ENCODE data around the gene CHD5. TPM values are rescaled to one million over a fixed set of nuclear protein-coding genes. Genes with fewer than 3 reads are reported as not detected.

CHD5 gene
- polyA plus RNA-seq, 1 donor (not counting 4 experiments of a cell fraction or from before 2014, with no cell fraction given), result 0.07 TPM

- dilution Hi-C loops (cut with MboI; ENCODE audit: extremely low pct_ligation_motif_present, low sequenced_read_pairs), result no loop called here
- Histone ChIP-seq H3K4me3 (ENCODE audit: control insufficient read depth in 2 of 3, extremely low read depth in 1 of 3, insufficient read depth in 2 of 3, low read depth in 1 of 3, low read length in 3 of 3) (no peak overlapping the region), H4K20me1 (ENCODE audit: control insufficient read depth, extremely low read depth, insufficient read depth, low read length) (peaks cover 4% of the 10 kb centered on the region), H3K36me3 (ENCODE audit: control insufficient read depth in 2 of 2, extremely low read depth in 1 of 2, insufficient read depth in 2 of 2, low read length in 2 of 2) (no peaks in the 10 kb centered on the region), H3K79me2 (ENCODE audit: control insufficient read depth, insufficient read depth, low read length) (no peaks in the 10 kb centered on the region), H2AFZ (ENCODE audit: control insufficient read depth, low read length) (no peak overlapping the region), H3K9me1 (ENCODE audit: control insufficient read depth, extremely low read depth, insufficient read depth, low read length) (no peaks in the 10 kb centered on the region), H3K4me2 (ENCODE audit: control insufficient read depth, extremely low read depth, insufficient read depth, low read depth, low read length) (no peak overlapping the region), H3K9ac (ENCODE audit: control insufficient read depth, extremely low read depth, insufficient read depth, low read length) (no peak overlapping the region), H3K4me1 (ENCODE audit: control insufficient read depth, extremely low read depth, insufficient read depth, low read length) (no peaks in the 10 kb centered on the region), H3K27ac (ENCODE audit: control insufficient read depth, insufficient read depth, low read length) (no peak overlapping the region), H3K27me3 (ENCODE audit: control insufficient read depth, extremely low read depth, insufficient read depth, low read length) (peaks cover 3% of the 10 kb centered on the region), H3K9me3 (ENCODE audit: control insufficient read depth, low read depth, low read length) (no peaks in the 10 kb centered on the region)
- FAIRE-seq, result peak; percentile 61
- TF ChIP-seq CTCF (optimal IDR thresholded peaks at IDR 0.05 in 1 of 3, IDR thresholded peaks at IDR 0.05 in 1 of 3, conservative IDR thresholded peaks at IDR 0.05 in 1 of 3; ENCODE audit: extremely low read depth in 1 of 3, insufficient read depth in 2 of 3, low read length in 3 of 3) (peak; percentile 38 to 50 (median 45)), EZH2 (IDR thresholded peaks at IDR 0.05; ENCODE audit: low read length) (no peak)
- DNase-seq (ENCODE audit: low read depth, low spot score), result no peak
Observed at GRCh38 chr1:6052543-6053205, 127.4 kb downstream of the CHD5 start.

Other genes starting within 250 kb of the CHD5 start
- 3.6 to 5.1 TPM (median 3.7 TPM) in 3 replicates for gene NPHP4, start 187.9 kb downstream of the CHD5 start, polyA plus RNA-seq
- gene KCNAB2, start 134.4 kb downstream of the CHD5 start, polyA plus RNA-seq, result 1.3 to 2.5 TPM (median 1.8 TPM) in 3 replicates
- 209 to 421 TPM (median 239 TPM) in 3 replicates for gene RPL22, start 19.3 kb upstream of the CHD5 start, polyA plus RNA-seq
- 6.1 to 11.0 TPM (median 8.5 TPM) in 3 replicates for gene RNF207, start 25.8 kb upstream of the CHD5 start, polyA plus RNA-seq
- gene ICMT, start 55.6 kb upstream of the CHD5 start, polyA plus RNA-seq, result 50.3 to 72.5 TPM (median 59.9 TPM) in 3 replicates
- gene HES3, start 63.9 kb upstream of the CHD5 start, polyA plus RNA-seq, result not detected in 3 replicates
- 7.2 to 14.2 TPM (median 11.0 TPM) in 3 replicates for gene GPR153, start 80.8 kb upstream of the CHD5 start, polyA plus RNA-seq
- gene ACOT7, start 213.4 kb upstream of the CHD5 start, polyA plus RNA-seq, result 195 to 349 TPM (median 226 TPM) in 3 replicates
- 30.1 to 51.6 TPM (median 33.9 TPM) in 3 replicates for gene HES2, start 239.6 kb upstream of the CHD5 start, polyA plus RNA-seq
- 0.47 to 3.6 TPM (median 1.2 TPM) in 3 replicates for gene ESPN, start 244.5 kb upstream of the CHD5 start, polyA plus RNA-seq

Data from keratinocyte (primary cell).